ENCODE data around the gene IL2RG. TPM values are rescaled to one million over a fixed set of nuclear protein-coding genes. Genes with fewer than 3 reads are reported as not detected.

The IL2RG gene
- total RNA-seq, 6 donors from 2014 or later, result 20.7 to 43.8 (median 26.2) TPM

GRCh38 chrX:71144651-71145050, 33.3 kb upstream of the IL2RG start, which contains the start of gene NLGN3:
Gene NLGN3, plus strand, starts transcription at chrX:71144841. Its CDS starts 2,909 bp downstream, at chrX:71147750.
- Histone ChIP-seq H3K4me3 (peak within 1 kb of the TSS in 3 of 4 donors; percentile 12 to 31 (median 17)), H3K36me3 (peaks cover 0 to 22% (median 10%) of the 10 kb centered on the region in 4 donors), H3K27ac (no peak within 1 kb of the TSS), H3K4me1 (peaks cover 0 to 16% (median 2%) of the 10 kb centered on the region in 4 donors), H3K9me3 (no peaks in the 10 kb centered on the region), H3K27me3 (peaks cover 0 to 4% (median 0%) of the 10 kb centered on the region in 4 donors)
- DNase-seq, result peak in 1 of 2 donors; percentile 69
- WGBS, 2 donors, result 4 to 34% methylated on average over 4 to 15 of the region's 28 CpGs
- ATAC-seq (ENCODE audit: low FRiP score in 2 of 2), result peak in 1 of 2 donors; percentile 15
- TF ChIP-seq CTCF (IDR thresholded peaks at IDR 0.05), result no peak
- TF ChIP-seq POLR2AphosphoS5 (IDR thresholded peaks at IDR 0.05), result no peak
- no peak for TF ChIP-seq POLR2A (IDR thresholded peaks at IDR 0.05)
- no peak for TF ChIP-seq EP300 (IDR thresholded peaks at IDR 0.05)

- Histone ChIP-seq H3K27ac (no peak overlapping the region), H3K27me3 (peaks cover 0 to 4% (median 0%) of the 10 kb centered on the region in 4 donors), H3K4me3 (no peak overlapping the region), H3K9me3 (no peaks in the 10 kb centered on the region), H3K4me1 (peaks cover 0 to 16% (median 2%) of the 10 kb centered on the region in 4 donors), H3K36me3 (peaks cover 0 to 32% (median 14%) of the 10 kb centered on the region in 4 donors)
- no peak for TF ChIP-seq POLR2A (IDR thresholded peaks at IDR 0.05)
- TF ChIP-seq EP300 (IDR thresholded peaks at IDR 0.05), result no peak
- no peak for TF ChIP-seq POLR2AphosphoS5 (IDR thresholded peaks at IDR 0.05)
- TF ChIP-seq CTCF (IDR thresholded peaks at IDR 0.05), result no peak
- ATAC-seq (ENCODE audit: low FRiP score in 2 of 2), result no peak
- no peak for DNase-seq
- 30 to 75% methylated on average over 2 to 6 of the region's 6 CpGs for WGBS, 2 donors
Observed at GRCh38 chrX:71143508-71143907, 32.1 kb upstream of the IL2RG start.

- no peak for TF ChIP-seq CTCF (IDR thresholded peaks at IDR 0.05)
- TF ChIP-seq EP300 (IDR thresholded peaks at IDR 0.05), result no peak
- TF ChIP-seq POLR2AphosphoS5 (IDR thresholded peaks at IDR 0.05), result no peak
- TF ChIP-seq POLR2A (IDR thresholded peaks at IDR 0.05), result no peak
- DNase-seq (no peak), ATAC-seq (ENCODE audit: low FRiP score in 2 of 2) (no peak)
- Histone ChIP-seq H3K27ac (no peak overlapping the region), H3K9me3 (no peaks in the 10 kb centered on the region), H3K27me3 (peaks cover 0 to 4% (median 0%) of the 10 kb centered on the region in 4 donors), H3K4me3 (no peak overlapping the region), H3K36me3 (peaks cover 0 to 60% (median 35%) of the 10 kb centered on the region in 4 donors), H3K4me1 (peaks cover 0 to 12% (median under 1%) of the 10 kb centered on the region in 4 donors)
- WGBS, 2 donors, result 66 to 69% methylated on average over 3 to 6 of the region's 6 CpGs
Observed at GRCh38 chrX:71140440-71140839, 29.1 kb upstream of the IL2RG start.

- no peak for ATAC-seq (ENCODE audit: low FRiP score in 2 of 2)
- TF ChIP-seq CTCF (IDR thresholded peaks at IDR 0.05) (no peak), EP300 (IDR thresholded peaks at IDR 0.05) (no peak), POLR2A (IDR thresholded peaks at IDR 0.05) (no peak), POLR2AphosphoS5 (IDR thresholded peaks at IDR 0.05) (no peak)
- no peak for DNase-seq
- no peaks in the 10 kb centered on the region for H3K9me3 ChIP-seq
- H3K4me3 ChIP-seq, result no peak overlapping the region
- no peaks in the 10 kb centered on the region for H3K27me3 ChIP-seq
- H3K4me1 ChIP-seq, result peaks cover 0 to 6% (median 0%) of the 10 kb centered on the region in 4 donors
- peaks cover 0 to 81% (median 46%) of the 10 kb centered on the region in 4 donors for H3K36me3 ChIP-seq
- 76 to 78% methylated on average over 2 to 4 of the region's 4 CpGs for WGBS, 2 donors
- H3K27ac ChIP-seq, result no peak overlapping the region
Observed at GRCh38 chrX:71131510-71131909, 20.1 kb upstream of the IL2RG start.

Measured in upper lobe of left lung (tissue), 6 donors.